ENCODE results near the gene COL5A2.

- TF ChIP-seq POLR2A (IDR thresholded peaks at IDR 0.05) = no peak
- no peak for TF ChIP-seq CTCF (IDR thresholded peaks at IDR 0.05)
Measured at GRCh38 chr2:189083106-189083505, 96.5 kb downstream of the COL5A2 start.

Data from lower leg skin (tissue), 3 donors.